Astrocyte (in vitro differentiated cells and primary cell): ENCODE data around the gene ERF. TPM values are rescaled to one million over a fixed set of nuclear protein-coding genes. Genes with fewer than 3 reads are reported as not detected.
A peak's percentile ranks its signal among the peaks of the same experiment; 100 is the strongest.

Source experiments
- DNase-seq: peaks from one replicate; pipeline ENCODE4 v3.0.0-alpha.2; 2010; ENCODE audit warnings: low read depth
- FAIRE-seq: peaks from 2 replicates; lab custom pipeline; 2011; peaks lifted over from hg19 to GRCh38; lab: Jason Lieb, UNC
- H2AFZ ChIP-seq: 2 replicates; pipeline ENCODE4 v1.6.0; 2012; ENCODE audit warnings: low read depth, low read length, inconsistent platforms
- H3K27ac ChIP-seq: 2 replicates; pipeline ENCODE4 v1.5.1; 2011; ENCODE audit warnings: low read depth, low read length, inconsistent platforms
- H3K27me3 ChIP-seq: 2 replicates; pipeline ENCODE4 v1.6.0; 2011; ENCODE audit warnings: low read length, inconsistent platforms; ENCODE audit not compliant: insufficient read depth
- H3K36me3 ChIP-seq: 2 replicates; pipeline ENCODE4 v1.5.1; 2011; ENCODE audit warnings: low read length, inconsistent platforms; ENCODE audit not compliant: insufficient read depth
- H3K4me1 ChIP-seq: 2 replicates; pipeline ENCODE4 v1.5.1; 2011; ENCODE audit warnings: low read length, inconsistent platforms; ENCODE audit not compliant: insufficient read depth
- H3K4me2 ChIP-seq: 2 replicates; pipeline ENCODE4 v1.6.0; 2012; ENCODE audit warnings: low read length, inconsistent platforms
- H3K4me3 ChIP-seq: 2 replicates; pipeline ENCODE4 v1.5.1; 2011; ENCODE audit warnings: low read depth, mild to moderate bottlenecking, low read length, inconsistent platforms; ENCODE audit not compliant: insufficient read depth
- H3K79me2 ChIP-seq: 2 replicates; pipeline ENCODE4 v1.6.0; 2012; ENCODE audit warnings: mild to moderate bottlenecking, low read length, inconsistent platforms; ENCODE audit not compliant: insufficient read depth
- H3K9ac ChIP-seq: 2 replicates; pipeline ENCODE4 v1.6.0; 2012; ENCODE audit warnings: mild to moderate bottlenecking, low read length, inconsistent platforms
- H3K9me3 ChIP-seq: 2 replicates; pipeline ENCODE4 v1.5.1; 2012; ENCODE audit warnings: low read depth, mild to moderate bottlenecking, low read length, inconsistent platforms; ENCODE audit not compliant: insufficient read depth
- H4K20me1 ChIP-seq: 2 replicates; pipeline ENCODE4 v1.6.0; 2012; ENCODE audit warnings: low read length, inconsistent platforms; ENCODE audit not compliant: insufficient read depth
- H3K27ac Mint-ChIP-seq: one replicate; pipeline ENCODE4 v1.8.0; 2021; ENCODE audit warnings: mild to moderate bottlenecking, mixed read lengths; ENCODE audit not compliant: unreplicated experiment
- H3K27me3 Mint-ChIP-seq: one replicate; pipeline ENCODE4 v1.8.0; 2021; ENCODE audit warnings: low read depth, mixed read lengths; ENCODE audit not compliant: unreplicated experiment
- H3K36me3 Mint-ChIP-seq: one replicate; pipeline ENCODE4 v1.8.0; 2021; ENCODE audit warnings: low read depth, mixed read lengths; ENCODE audit not compliant: unreplicated experiment
- H3K4me1 Mint-ChIP-seq: one replicate; pipeline ENCODE4 v1.8.0; 2021; ENCODE audit warnings: low read depth, mixed read lengths; ENCODE audit not compliant: unreplicated experiment
- H3K4me3 Mint-ChIP-seq: one replicate; pipeline ENCODE4 v1.8.0; 2021; ENCODE audit warnings: mild to moderate bottlenecking, moderate library complexity, mixed read lengths; ENCODE audit not compliant: unreplicated experiment
- H3K9me3 Mint-ChIP-seq: one replicate; pipeline ENCODE4 v1.8.0; 2021; ENCODE audit warnings: mild to moderate bottlenecking, mixed read lengths; ENCODE audit not compliant: unreplicated experiment
- CTCF ChIP-seq: IDR thresholded peaks from 2 replicates; pipeline ENCODE4 v1.5.1; 2011; ENCODE audit warnings: low read depth, mild to moderate bottlenecking, inconsistent platforms, low read length, moderate library complexity; ENCODE audit not compliant: insufficient read depth
- EZH2 ChIP-seq: IDR thresholded peaks from 2 replicates; pipeline ENCODE4 v1.6.1; 2012; ENCODE audit warnings: mild to moderate bottlenecking, low read length, inconsistent platforms; ENCODE audit not compliant: insufficient read depth
- total RNA-seq: library from RNA; stranded (reverse); gene quantifications from 2 replicates; pipeline ENCODE4 v1.2.1, GENCODE V29; 2021

Gene ERF
- total RNA-seq, 1 donor from 2014 or later = 108 TPM

DNA sequence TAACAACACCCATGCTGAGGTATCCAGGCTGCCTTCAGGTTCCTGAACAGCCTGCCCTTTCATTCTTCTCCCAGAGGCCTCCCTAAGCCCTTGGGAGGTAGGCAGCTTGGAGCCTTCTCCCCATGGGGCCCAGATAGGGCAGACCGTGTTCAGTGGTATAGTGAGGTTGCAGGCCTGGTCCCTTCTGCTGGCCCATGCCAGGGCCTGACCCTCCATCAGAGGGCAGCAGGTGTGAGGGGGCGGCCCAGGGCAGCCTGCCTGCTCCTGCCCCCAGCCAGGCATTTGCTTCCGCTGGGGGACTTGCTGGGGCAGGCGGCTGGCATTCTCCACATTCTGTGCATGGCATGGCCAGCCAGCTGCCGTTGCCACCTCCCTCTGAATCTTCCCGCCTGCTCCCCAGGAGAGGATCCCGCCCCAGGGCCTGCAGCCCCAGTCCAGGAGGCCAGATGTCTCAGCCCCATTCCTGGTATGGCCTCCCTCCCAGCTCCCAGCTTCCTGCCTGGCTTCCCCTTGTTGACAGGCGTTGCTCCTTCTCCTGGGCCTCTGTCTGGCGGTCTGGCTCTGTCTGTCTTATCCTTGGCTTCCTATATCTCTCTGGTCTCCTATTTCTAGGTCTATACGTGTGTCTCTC is 23.0 kb upstream of the ERF start:
- peak overlapping the region; percentile 77 for H3K4me3 Mint-ChIP-seq
- no peak overlapping the region for H3K27ac ChIP-seq
- peak overlapping the region; percentile 75 for H3K27ac Mint-ChIP-seq
- no peaks in the 10 kb centered on the region for H3K9me3 ChIP-seq
- H3K9me3 Mint-ChIP-seq = no peaks in the 10 kb centered on the region
- H3K27me3 ChIP-seq = no peaks in the 10 kb centered on the region
- TF ChIP-seq EZH2 (no peak), CTCF (no peak)
- DNase-seq = no peak
- H3K4me1 Mint-ChIP-seq = peaks cover 46% of the 10 kb centered on the region
- H3K9ac ChIP-seq = peak overlapping the region; percentile 82
- H3K4me1 ChIP-seq = peaks cover 56% of the 10 kb centered on the region
- H3K4me2 ChIP-seq = peak overlapping the region; percentile 94
- peaks cover 77% of the 10 kb centered on the region for H3K79me2 ChIP-seq
- peaks cover 6% of the 10 kb centered on the region for H3K36me3 ChIP-seq
- H4K20me1 ChIP-seq = peaks cover 58% of the 10 kb centered on the region
- FAIRE-seq = no peak
- H3K27me3 Mint-ChIP-seq = no peaks in the 10 kb centered on the region
- peaks cover 13% of the 10 kb centered on the region for H3K36me3 Mint-ChIP-seq
- no peak overlapping the region for H2AFZ ChIP-seq
- no peak overlapping the region for H3K4me3 ChIP-seq

- no peak overlapping the region for H3K4me3 Mint-ChIP-seq
- Histone ChIP-seq H3K27me3 (no peaks in the 10 kb centered on the region), H3K4me1 (peaks cover 45% of the 10 kb centered on the region), H3K9me3 (no peaks in the 10 kb centered on the region), H3K27ac (no peak overlapping the region), H2AFZ (no peak overlapping the region), H4K20me1 (peaks cover 56% of the 10 kb centered on the region), H3K4me2 (no peak overlapping the region), H3K4me3 (no peak overlapping the region), H3K9ac (peak overlapping the region; percentile 19), H3K79me2 (peaks cover 86% of the 10 kb centered on the region), H3K36me3 (peaks cover 6% of the 10 kb centered on the region)
- FAIRE-seq (no peak), DNase-seq (no peak)
- no peak for TF ChIP-seq CTCF
- TF ChIP-seq EZH2 = no peak
- H3K27me3 Mint-ChIP-seq = no peaks in the 10 kb centered on the region
- H3K9me3 Mint-ChIP-seq = no peaks in the 10 kb centered on the region
- peaks cover 13% of the 10 kb centered on the region for H3K36me3 Mint-ChIP-seq
- peaks cover 39% of the 10 kb centered on the region for H3K4me1 Mint-ChIP-seq
- peak overlapping the region; percentile 88 for H3K27ac Mint-ChIP-seq
Observed at GRCh38 chr19:42276821-42277220, 21.9 kb upstream of the ERF start.

GRCh38 chr19:42276284-42276683 is 21.4 kb upstream of the ERF start:
- H3K4me1 ChIP-seq = peaks cover 42% of the 10 kb centered on the region
- H3K79me2 ChIP-seq = peaks cover 87% of the 10 kb centered on the region
- H3K9ac ChIP-seq = peak overlapping the region; percentile 19
- Mint-ChIP-seq H3K9me3 (no peaks in the 10 kb centered on the region), H3K27me3 (no peaks in the 10 kb centered on the region), H3K27ac (no peak overlapping the region), H3K36me3 (peaks cover 15% of the 10 kb centered on the region), H3K4me3 (peak overlapping the region; percentile 73), H3K4me1 (peaks cover 39% of the 10 kb centered on the region)
- H3K4me2 ChIP-seq = no peak overlapping the region
- DNase-seq (no peak), FAIRE-seq (no peak)
- H3K27ac ChIP-seq = no peak overlapping the region
- H3K27me3 ChIP-seq = no peaks in the 10 kb centered on the region
- peaks cover 6% of the 10 kb centered on the region for H3K36me3 ChIP-seq
- H3K4me3 ChIP-seq = no peak overlapping the region
- H2AFZ ChIP-seq = no peak overlapping the region
- no peaks in the 10 kb centered on the region for H3K9me3 ChIP-seq
- TF ChIP-seq CTCF (no peak), EZH2 (no peak)
- H4K20me1 ChIP-seq = peaks cover 56% of the 10 kb centered on the region
